Neural cell (in vitro differentiated cells): ENCODE results near the gene SLC18A2. TPM values are rescaled to one million over a fixed set of nuclear protein-coding genes. Genes with fewer than 3 reads are reported as not detected.
A peak's percentile ranks its signal among the peaks of the same experiment; 100 is the strongest.

Source experiments
- H2AFZ ChIP-seq: fragments of 200-600, 300-800 bp; sonication (generic), shearing (Covaris generic); 2 replicates; pipeline ENCODE4 v1.6.0; 2014; ENCODE audit warnings: low read depth, mild to moderate bottlenecking, antibody characterized with exemption, low read length, moderate library complexity
- H3F3A ChIP-seq: fragments of 200-600 bp; shearing (Covaris generic); 2 replicates; pipeline ENCODE4 v1.6.1; 2016; ENCODE audit warnings: mild to moderate bottlenecking, moderate library complexity, mixed read lengths, antibody characterized with exemption, low read length; ENCODE audit not compliant: insufficient read depth, poor library complexity, severe bottlenecking
- H3K27ac ChIP-seq: fragments of 200-600, 300-800 bp; sonication (generic), shearing (Covaris generic); 2 replicates; pipeline ENCODE4 v1.5.1; 2014; ENCODE audit warnings: mild to moderate bottlenecking, low read length, moderate library complexity
- H3K27me3 ChIP-seq: fragments of 300-800, 200-600 bp; sonication (generic), shearing (Covaris generic); 2 replicates; pipeline ENCODE4 v1.6.0; 2014; ENCODE audit warnings: mild to moderate bottlenecking, low read depth, low read length, moderate library complexity; ENCODE audit not compliant: insufficient read depth
- H3K36me3 ChIP-seq: fragments of 300-800, 200-600 bp; sonication (generic), shearing (Covaris generic); 2 replicates; pipeline ENCODE4 v1.5.1; 2014; ENCODE audit warnings: mild to moderate bottlenecking, antibody characterized with exemption, low read length, moderate library complexity; ENCODE audit not compliant: insufficient read depth
- H3K4me2 ChIP-seq: fragments of 300-800, 200-600 bp; sonication (generic), shearing (Covaris generic); 2 replicates; pipeline ENCODE4 v1.6.0; 2014; ENCODE audit warnings: mild to moderate bottlenecking, low read length
- H3K4me3 ChIP-seq: fragments of 300-800, 200-600 bp; sonication (generic), shearing (Covaris generic); 2 replicates; pipeline ENCODE4 v1.5.1; 2014; ENCODE audit warnings: mild to moderate bottlenecking, low read length, moderate library complexity
- H3K79me2 ChIP-seq: fragments of 200-600 bp; shearing (Covaris generic); replicated peaks from 2 replicates; pipeline ENCODE4 v1.6.0; 2014; ENCODE audit warnings: mild to moderate bottlenecking, low read length, moderate library complexity; ENCODE audit not compliant: insufficient read depth
- H3K9ac ChIP-seq: fragments of 300-800, 200-600 bp; sonication (generic), shearing (Covaris generic); 2 replicates; pipeline ENCODE4 v1.6.1; 2016; ENCODE audit warnings: mild to moderate bottlenecking, low read length, mixed read lengths
- H3K9me2 ChIP-seq: fragments of 200-600 bp; shearing (Covaris generic); 2 replicates; pipeline ENCODE4 v1.6.1; 2016; ENCODE audit warnings: mild to moderate bottlenecking, low read length, mixed read lengths; ENCODE audit not compliant: insufficient read depth
- H3K9me3 ChIP-seq: fragments of 200-600, 300-800 bp; sonication (generic), shearing (Covaris generic); 2 replicates; pipeline ENCODE4 v1.6.1; 2016; ENCODE audit warnings: mild to moderate bottlenecking, mixed run types, low read length, moderate library complexity, mixed read lengths
- H4K20me1 ChIP-seq: fragments of 200-600 bp; shearing (Covaris generic); 2 replicates; pipeline ENCODE4 v1.6.1; 2016; ENCODE audit warnings: mild to moderate bottlenecking, mixed run types; ENCODE audit not compliant: insufficient read depth
- EP300 ChIP-seq: fragments of 450-650 bp; conservative IDR thresholded peaks from 2 replicates; pipeline ENCODE4 v1.6.1; 2014; ENCODE audit warnings: antibody characterized with exemption, mild to moderate bottlenecking, moderate library complexity; ENCODE audit not compliant: poor library complexity, severe bottlenecking
- EZH2 ChIP-seq: fragments of 200-600, 300-800 bp; shearing (Covaris generic), sonication (generic); IDR thresholded peaks from 2 replicates; pipeline ENCODE4 v1.6.1; 2014; ENCODE audit warnings: antibody characterized with exemption, low read length, borderline replicate concordance, mild to moderate bottlenecking; ENCODE audit not compliant: insufficient read depth, poor library complexity, severe bottlenecking
- MXI1 ChIP-seq: fragments of 450-650 bp; conservative IDR thresholded peaks from 2 replicates; pipeline ENCODE4 v1.6.1; 2014; ENCODE audit warnings: antibody characterized with exemption, mild to moderate bottlenecking; ENCODE audit not compliant: poor library complexity, severe bottlenecking
- POLR2AphosphoS5 ChIP-seq: IDR thresholded peaks from 2 replicates; pipeline ENCODE4 v1.6.1; 2012
- RAD21 ChIP-seq: fragments of 450-650 bp; conservative IDR thresholded peaks from 2 replicates; pipeline ENCODE4 v1.6.1; 2014; ENCODE audit warnings: antibody characterized with exemption, mild to moderate bottlenecking, moderate library complexity
- SMC3 ChIP-seq: fragments of 450-650 bp; conservative IDR thresholded peaks from 2 replicates; pipeline ENCODE4 v1.6.1; 2014; ENCODE audit warnings: antibody characterized with exemption, mild to moderate bottlenecking, moderate library complexity; ENCODE audit not compliant: poor library complexity
- TAF1 ChIP-seq: IDR thresholded peaks from 2 replicates; pipeline ENCODE4 v1.6.1; 2012; ENCODE audit warnings: low read depth
- polyA minus RNA-seq: library from RNA; depleted of rRNA, polyadenylated mRNA; stranded (reverse); fragments of >200 nt; gene quantifications from 2 replicates; pipeline ENCODE4 v1.2.3, GENCODE V29; 2014
- polyA plus RNA-seq: library from polyadenylated mRNA; depleted of rRNA; stranded (reverse); fragments of >200 nt; gene quantifications from 2 replicates; pipeline ENCODE4 v1.2.3, GENCODE V29; 2014
- TF ChIP-seq, protein P1 (sequence below): IDR thresholded peaks from 2 replicates; pipeline ENCODE4 v1.6.1; 2012; ENCODE audit warnings: borderline replicate concordance
- TF ChIP-seq, protein P2 (sequence below): fragments of 450-650 bp; IDR thresholded peaks from 2 replicates; pipeline ENCODE4 v1.5.1; 2014; ENCODE audit warnings: antibody characterized with exemption, mild to moderate bottlenecking, moderate library complexity; ENCODE audit not compliant: poor library complexity, severe bottlenecking

The SLC18A2 gene
- 0.05 and 0.24 TPM in 2 replicates for polyA plus RNA-seq
- polyA minus RNA-seq: not detected in 2 replicates

GRCh38 chr10:117240621-117241529, at the start of gene SLC18A2:
SLC18A2 (plus strand) TSS chr10:117241114; CDS start chr10:117241694, 580 bp downstream.
- H3K36me3 ChIP-seq: no peaks in the 10 kb centered on the region
- H3K27me3 ChIP-seq: peaks cover 38% of the 10 kb centered on the region
- H3K9ac ChIP-seq: no peak within 1 kb of the TSS
- H3K79me2 ChIP-seq: no peaks in the 10 kb centered on the region
- TF ChIP-seq SMC3 (no peak), RAD21 (no peak), EP300 (no peak), MXI1 (no peak), POLR2AphosphoS5 (no peak), TAF1 (no peak), EZH2 (no peak)
- TF ChIP-seq, protein P1, sequence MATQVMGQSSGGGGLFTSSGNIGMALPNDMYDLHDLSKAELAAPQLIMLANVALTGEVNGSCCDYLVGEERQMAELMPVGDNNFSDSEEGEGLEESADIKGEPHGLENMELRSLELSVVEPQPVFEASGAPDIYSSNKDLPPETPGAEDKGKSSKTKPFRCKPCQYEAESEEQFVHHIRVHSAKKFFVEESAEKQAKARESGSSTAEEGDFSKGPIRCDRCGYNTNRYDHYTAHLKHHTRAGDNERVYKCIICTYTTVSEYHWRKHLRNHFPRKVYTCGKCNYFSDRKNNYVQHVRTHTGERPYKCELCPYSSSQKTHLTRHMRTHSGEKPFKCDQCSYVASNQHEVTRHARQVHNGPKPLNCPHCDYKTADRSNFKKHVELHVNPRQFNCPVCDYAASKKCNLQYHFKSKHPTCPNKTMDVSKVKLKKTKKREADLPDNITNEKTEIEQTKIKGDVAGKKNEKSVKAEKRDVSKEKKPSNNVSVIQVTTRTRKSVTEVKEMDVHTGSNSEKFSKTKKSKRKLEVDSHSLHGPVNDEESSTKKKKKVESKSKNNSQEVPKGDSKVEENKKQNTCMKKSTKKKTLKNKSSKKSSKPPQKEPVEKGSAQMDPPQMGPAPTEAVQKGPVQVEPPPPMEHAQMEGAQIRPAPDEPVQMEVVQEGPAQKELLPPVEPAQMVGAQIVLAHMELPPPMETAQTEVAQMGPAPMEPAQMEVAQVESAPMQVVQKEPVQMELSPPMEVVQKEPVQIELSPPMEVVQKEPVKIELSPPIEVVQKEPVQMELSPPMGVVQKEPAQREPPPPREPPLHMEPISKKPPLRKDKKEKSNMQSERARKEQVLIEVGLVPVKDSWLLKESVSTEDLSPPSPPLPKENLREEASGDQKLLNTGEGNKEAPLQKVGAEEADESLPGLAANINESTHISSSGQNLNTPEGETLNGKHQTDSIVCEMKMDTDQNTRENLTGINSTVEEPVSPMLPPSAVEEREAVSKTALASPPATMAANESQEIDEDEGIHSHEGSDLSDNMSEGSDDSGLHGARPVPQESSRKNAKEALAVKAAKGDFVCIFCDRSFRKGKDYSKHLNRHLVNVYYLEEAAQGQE: no peak
- TF ChIP-seq, protein P2, sequence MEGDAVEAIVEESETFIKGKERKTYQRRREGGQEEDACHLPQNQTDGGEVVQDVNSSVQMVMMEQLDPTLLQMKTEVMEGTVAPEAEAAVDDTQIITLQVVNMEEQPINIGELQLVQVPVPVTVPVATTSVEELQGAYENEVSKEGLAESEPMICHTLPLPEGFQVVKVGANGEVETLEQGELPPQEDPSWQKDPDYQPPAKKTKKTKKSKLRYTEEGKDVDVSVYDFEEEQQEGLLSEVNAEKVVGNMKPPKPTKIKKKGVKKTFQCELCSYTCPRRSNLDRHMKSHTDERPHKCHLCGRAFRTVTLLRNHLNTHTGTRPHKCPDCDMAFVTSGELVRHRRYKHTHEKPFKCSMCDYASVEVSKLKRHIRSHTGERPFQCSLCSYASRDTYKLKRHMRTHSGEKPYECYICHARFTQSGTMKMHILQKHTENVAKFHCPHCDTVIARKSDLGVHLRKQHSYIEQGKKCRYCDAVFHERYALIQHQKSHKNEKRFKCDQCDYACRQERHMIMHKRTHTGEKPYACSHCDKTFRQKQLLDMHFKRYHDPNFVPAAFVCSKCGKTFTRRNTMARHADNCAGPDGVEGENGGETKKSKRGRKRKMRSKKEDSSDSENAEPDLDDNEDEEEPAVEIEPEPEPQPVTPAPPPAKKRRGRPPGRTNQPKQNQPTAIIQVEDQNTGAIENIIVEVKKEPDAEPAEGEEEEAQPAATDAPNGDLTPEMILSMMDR: no peak
- H3F3A ChIP-seq: no peaks in the 10 kb centered on the region
- H4K20me1 ChIP-seq: no peaks in the 10 kb centered on the region
- H3K9me2 ChIP-seq: no peaks in the 10 kb centered on the region
- no peak within 1 kb of the TSS for H3K4me2 ChIP-seq
- H3K4me3 ChIP-seq: peak within 1 kb of the TSS; percentile 57
- no peaks in the 10 kb centered on the region for H3K9me3 ChIP-seq
- no peak within 1 kb of the TSS for H3K27ac ChIP-seq
- no peak within 1 kb of the TSS for H2AFZ ChIP-seq

DNA sequence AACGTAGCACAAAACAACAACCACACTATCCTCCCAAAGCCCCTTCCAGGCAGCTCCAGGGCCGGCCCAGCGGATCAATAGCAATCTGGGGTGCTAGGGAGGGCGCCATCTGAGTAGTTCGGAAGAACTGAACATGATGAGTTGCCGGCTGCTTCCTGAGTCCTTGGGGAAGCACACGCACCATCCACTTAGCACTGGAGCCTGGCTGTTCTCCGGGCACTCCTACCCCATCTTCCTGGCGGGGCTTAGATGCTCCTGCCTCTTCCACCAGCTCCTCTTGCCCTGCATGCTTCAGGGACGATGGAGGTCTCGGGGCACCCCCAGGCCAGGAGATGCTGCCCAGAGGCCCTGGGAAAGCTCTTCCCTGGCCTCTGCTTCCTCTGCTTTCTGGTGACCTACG, 43.7 kb upstream of the SLC18A2 start, which contains the start of gene KCNK18:
Gene KCNK18 (plus strand): TSS at position 301 of the 400 bp plus-strand sequence. CDS start 0 bp downstream, at position 301.
- Histone ChIP-seq H3K79me2 (no peaks in the 10 kb centered on the region), H3K9me3 (no peaks in the 10 kb centered on the region), H4K20me1 (no peaks in the 10 kb centered on the region), H3K9ac (no peak within 1 kb of the TSS), H3K4me2 (no peak within 1 kb of the TSS), H3K27me3 (no peaks in the 10 kb centered on the region), H3F3A (no peaks in the 10 kb centered on the region), H3K36me3 (no peaks in the 10 kb centered on the region), H3K4me3 (no peak within 1 kb of the TSS), H3K9me2 (no peaks in the 10 kb centered on the region), H3K27ac (no peak within 1 kb of the TSS), H2AFZ (no peak within 1 kb of the TSS)
- TF ChIP-seq POLR2AphosphoS5 (no peak), TAF1 (no peak), MXI1 (no peak), RAD21 (no peak), SMC3 (no peak), EP300 (no peak), EZH2 (no peak)
- TF ChIP-seq, protein P1: no peak
- TF ChIP-seq, protein P2: no peak
